Activated CD4-positive, alpha-beta T cell treated with anti-CD3 and anti-CD28 coated beads for 1 hour (primary cell): Measurements from ENCODE around the gene SMNDC1.
"Not testable (repeated sequence)": the region's sequence is repeated elsewhere in the genome, so short reads cannot be mapped to it uniquely, and the experiment has no call there.

ENCODE experiments used
- DNase-seq: peaks from one replicate; pipeline ENCODE4 v3.0.0-alpha.2; 2020

Gene SMNDC1

GRCh38 chr10:110304780-110305421 is at the start of gene SMNDC1:
Gene SMNDC1, minus strand, starts transcription at chr10:110304920. Its CDS starts 1,333 bp downstream, at chr10:110303587.
- peak; percentile 93 for DNase-seq

DNA sequence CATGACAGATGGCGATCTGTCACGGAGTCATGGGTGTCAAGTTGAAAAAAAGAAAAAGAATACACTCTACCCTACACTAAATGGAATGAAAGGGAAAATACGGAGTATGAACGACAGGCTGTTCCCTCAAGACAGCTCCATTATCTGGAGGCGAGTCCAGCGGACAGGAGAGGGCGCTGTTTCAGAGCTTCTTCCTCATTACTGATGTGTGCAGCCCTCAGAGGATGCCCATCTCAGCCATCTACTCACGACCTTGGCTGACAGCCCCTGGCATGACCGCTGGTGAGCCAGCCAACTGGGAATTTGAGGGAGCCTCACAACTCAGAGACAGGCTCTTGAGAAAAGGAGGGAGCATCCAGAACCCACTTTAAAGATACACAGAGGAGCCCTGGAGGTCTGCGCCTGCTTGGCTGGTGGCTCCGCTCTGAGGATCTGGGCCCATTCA is 49.6 kb upstream of the SMNDC1 start:
- DNase-seq: peak; percentile 61

DNA sequence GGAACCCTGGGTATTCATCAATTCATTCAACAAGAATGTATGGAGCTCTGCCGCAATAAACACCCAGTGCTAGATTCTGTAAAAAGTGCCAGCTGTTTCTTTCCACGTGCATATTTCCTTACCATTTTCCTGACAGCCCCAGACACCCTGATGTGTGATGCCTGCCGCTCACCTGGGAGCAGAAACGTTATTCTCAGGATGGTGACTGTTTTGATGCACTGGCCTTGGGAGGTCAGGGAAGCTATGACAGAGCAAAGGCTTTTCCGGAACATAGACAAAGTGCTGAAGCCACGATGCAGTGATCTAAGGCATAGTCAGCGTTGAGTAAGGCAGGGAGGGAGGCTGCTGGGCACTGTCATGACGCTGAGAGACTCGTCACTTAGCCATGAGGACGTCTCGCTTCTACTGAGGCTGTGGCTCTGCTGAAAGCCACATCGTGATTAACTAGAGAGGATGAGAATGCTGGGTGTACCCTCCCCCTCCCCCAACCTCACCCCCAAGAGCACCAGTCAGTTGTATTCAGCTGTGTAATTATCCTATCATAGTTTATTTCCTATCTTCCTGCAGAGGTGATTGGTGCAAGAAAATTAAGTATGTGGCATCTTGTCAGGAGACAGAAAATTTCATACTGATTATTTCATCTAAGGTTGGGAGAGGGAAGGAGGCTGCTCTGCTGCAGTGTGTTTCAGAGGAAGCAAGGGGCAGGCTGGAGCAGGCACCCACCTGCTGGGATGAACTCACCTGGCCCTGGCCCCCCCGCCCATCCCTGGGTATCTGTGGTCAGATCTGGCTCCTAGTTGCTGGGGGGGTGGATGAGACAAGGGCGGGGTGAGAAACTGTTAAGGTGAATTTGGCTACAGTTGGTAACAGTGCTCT is 48.8 kb upstream of the SMNDC1 start:
- no peak for DNase-seq

- DNase-seq: no peak
Observed at GRCh38 chr10:110352930-110353243, 48.2 kb upstream of the SMNDC1 start.

- no peak for DNase-seq
Observed at GRCh38 chr10:110350812-110351211, 46.1 kb upstream of the SMNDC1 start.

- DNase-seq: no peak
Observed at GRCh38 chr10:110349831-110350230, 45.1 kb upstream of the SMNDC1 start.

- DNase-seq: no peak
Observed at GRCh38 chr10:110349386-110349785, 44.7 kb upstream of the SMNDC1 start.

DNA sequence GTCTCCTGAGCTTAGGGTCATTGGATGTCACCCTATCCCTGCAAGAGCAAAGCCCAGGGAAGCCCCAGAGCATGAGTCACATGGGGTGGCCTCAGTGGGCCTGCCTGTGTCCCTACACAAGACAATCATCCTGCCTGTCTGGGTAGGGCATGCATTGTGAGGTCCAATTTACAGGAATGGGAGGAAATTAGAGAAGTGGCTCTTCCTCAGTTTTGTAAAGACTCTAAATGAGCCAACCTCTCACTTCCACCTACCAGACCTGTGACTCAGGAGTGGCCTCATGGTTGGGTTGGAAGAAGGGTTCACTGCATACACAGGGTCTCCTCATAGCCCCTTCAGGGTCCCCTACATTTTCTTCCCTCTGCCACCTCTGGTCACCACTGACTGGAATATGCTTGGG is 43.6 kb upstream of the SMNDC1 start:
- no peak for DNase-seq

DNA sequence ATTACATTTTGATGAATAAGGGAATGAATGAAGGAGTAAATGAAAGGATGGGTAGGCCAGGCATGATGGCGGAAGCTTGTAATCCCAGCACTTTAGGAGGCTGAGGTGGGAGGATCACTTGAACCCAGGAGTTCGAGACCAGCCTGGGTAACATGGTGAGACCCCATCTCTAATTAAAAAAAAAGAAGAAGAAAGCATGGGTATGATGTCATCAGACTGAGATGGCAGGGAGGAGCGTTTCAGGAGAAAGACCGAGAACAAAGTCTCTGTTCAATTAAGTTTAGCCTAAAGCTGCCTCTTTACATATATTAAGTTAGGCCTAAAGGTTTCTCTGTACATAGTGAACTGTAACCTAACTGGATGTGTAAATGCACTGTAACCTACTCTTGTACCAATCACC is 42.2 kb upstream of the SMNDC1 start:
- DNase-seq: no peak

DNA sequence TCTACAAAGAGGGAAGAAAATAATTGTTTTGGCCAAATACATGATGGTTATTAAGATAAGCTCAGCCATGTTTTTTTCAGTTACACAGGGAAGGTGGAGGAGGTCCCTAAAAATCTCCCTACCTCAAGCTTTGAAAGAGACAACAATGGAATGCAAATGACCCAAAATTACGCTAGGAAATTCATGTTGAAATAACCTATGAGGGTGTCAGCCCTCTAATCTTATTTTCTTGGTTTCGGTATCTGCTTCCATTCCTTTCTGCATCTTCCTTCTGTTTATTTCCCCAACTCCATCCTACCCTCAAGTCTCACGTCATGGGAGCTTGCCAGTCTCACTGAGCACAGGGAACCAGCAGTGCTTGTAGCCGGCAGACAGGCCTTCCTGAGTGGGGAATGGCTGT is 40.6 kb upstream of the SMNDC1 start:
- DNase-seq: no peak

GRCh38 chr10:110344622-110345021 is 39.9 kb upstream of the SMNDC1 start:
- DNase-seq: no peak

DNA sequence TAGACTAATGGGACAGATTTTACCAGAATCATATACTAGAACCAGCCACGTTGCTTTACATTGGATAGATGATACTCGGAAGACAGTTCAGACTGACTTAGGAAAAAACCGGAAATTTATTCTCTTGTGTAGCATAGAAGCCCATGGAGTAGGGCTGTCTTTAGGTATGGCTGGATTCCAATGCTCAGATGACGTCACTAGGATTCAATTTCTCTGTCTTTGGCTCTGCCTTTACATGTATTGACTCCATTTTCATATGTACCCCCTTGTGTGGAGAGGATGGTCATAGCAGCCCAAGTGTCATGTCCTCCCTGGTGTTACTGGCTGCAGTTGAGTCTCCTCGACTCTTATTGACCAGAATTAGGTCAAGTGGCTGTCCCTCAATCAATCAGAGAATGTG is 39.2 kb upstream of the SMNDC1 start:
- no peak for DNase-seq

- DNase-seq: no peak
Observed at GRCh38 chr10:110340816-110341215, 36.1 kb upstream of the SMNDC1 start.

- DNase-seq: no peak
Observed at GRCh38 chr10:110340122-110340521, 35.4 kb upstream of the SMNDC1 start.

DNA sequence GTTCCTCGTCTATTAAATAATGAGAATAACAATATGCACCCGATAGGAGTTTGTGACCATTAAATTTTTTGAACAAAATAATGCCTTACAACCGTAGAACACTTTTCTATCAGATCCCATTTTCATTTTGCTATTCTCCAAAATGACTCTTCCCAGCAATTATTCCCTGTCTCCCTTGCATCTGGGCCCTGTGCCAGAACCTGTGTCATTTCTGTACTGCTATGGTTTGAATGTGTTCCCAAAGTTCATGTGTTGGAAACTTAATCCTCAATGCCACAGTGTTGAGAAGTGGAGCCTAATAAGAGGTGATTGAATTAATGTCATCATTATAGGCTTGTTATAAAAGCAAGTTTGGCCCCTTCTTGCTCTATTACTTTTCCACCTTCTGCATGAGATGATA is 33.2 kb upstream of the SMNDC1 start:
- no peak for DNase-seq

DNA sequence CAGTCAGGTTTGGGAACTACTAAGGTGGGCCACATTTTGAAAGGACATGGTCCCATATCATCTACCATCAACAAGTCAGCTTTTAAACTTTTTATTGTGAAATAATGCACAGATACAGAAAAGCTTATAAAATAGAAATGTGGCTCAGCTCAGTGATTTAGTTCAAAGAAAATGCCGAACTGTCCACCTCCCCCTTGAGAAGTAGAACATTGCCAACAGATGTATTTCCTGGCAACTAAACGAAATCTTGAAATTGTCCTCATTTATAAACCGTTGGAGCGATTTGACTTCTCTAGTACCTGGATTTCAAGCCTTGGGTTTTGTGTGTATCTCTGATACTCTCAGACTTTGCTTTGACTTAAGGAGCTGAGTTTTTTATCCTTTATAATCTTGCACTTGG is 32.7 kb upstream of the SMNDC1 start:
- DNase-seq: no peak

DNA sequence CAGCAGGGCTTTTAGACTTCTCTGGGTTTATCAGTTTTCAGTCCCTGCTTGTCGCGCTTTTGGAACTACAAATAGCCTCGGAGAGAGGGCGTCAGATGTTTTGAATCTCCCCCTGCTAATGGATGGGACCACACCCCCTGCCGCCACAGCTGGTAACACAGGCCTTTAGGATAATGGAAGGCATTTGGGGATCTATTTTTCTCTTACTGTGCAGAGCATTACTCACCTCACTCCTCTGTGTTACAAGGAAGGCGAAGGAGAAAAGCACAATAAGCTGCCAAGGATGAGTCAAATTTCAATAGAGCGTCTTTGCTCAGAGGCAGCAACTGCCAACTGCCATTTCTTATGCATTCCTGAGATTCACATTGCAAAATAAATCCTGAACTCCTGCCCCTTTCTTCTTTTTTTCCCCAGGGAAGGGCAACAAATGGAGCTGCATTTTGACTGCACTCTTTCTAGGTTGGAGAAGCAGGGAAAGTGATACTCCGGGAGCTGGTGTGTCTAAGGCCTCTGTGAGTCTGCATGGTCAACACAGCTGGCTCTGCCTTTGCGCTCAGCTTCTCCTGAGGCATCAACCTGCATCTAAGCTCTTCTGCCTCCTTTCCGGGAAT is 31.5 kb upstream of the SMNDC1 start:
- no peak for DNase-seq

- no peak for DNase-seq
Observed at GRCh38 chr10:110335314-110336064, 30.8 kb upstream of the SMNDC1 start.

DNA sequence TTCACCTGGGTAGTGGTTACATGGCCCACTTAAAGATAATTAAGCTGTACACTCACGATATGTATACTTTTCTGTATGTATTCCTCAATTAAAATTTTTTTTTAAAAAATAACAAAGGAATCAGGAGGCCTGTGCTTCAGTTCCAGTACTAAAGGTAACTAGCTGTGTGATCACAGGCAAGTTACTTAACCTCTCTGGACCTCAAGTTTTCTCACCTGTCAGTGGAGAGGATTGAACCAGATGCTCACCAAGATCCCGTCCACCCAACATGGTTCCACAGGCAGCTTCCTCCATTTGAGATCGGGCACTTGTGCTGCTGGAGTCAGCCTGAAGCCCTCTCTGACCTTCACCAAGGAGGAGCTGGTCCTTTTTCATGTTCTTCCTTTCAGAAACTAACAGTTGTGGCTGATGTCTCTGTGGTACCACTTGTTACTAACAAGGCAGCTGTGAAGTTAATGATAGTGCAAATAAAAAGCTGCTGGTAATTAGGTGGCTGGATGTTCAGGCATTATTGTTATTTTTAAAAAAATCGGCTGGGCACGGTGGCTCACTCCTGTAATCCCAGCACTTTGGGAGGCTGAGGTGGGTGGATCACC is 29.4 kb upstream of the SMNDC1 start:
- no peak for DNase-seq

GRCh38 chr10:110331226-110331795 is 26.6 kb upstream of the SMNDC1 start:
- DNase-seq: not testable (repeated sequence)

DNA sequence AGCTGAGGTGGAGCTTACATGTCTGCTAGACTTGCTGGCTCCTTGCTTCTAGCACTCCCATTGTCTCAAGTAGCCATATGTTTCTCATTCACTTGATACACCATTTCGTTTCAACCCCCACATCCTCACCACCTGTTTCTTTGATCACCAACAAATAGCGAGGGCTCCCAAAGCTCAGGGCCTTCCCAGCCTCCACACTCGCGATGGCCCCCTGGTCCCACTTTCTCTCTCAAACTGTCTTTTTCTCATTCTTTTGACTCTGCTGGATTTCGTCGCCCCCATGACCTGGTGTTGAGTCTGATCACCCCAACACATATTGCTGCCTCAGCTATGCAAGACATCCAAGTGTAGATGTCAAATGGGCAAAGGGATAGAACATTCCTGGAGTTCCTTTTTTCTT is 26.0 kb upstream of the SMNDC1 start:
- DNase-seq: no peak

DNA sequence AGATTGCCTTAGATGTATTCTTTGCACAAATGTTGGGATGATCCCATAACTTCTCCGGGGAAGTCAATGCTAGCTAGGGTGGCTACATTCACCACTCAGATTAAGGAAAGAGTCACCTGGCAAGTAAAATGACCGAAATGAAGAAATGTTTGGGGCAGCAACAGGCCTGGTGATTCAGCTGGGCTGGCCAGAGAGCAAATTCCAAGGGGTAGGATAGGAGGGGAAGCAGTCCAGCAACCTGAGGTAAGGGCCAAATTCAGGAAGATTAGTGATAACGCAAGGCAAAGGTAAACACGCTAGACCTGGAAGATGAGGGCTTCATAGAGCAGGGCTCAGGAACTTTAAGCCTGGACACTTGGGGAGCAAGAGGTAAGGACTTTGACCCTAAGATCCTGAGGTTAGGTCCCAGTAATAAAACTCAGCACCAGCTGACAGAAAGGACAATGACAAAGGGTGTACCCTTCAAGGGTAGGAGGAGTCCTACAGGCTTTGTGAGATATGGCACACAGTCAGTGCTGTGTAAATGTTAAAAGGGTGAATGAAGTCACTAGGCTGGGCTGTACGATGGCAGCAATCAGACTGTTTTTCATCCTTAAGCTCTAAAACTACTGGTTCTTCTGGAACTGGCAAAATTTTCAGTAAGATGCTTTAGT is 22.7 kb upstream of the SMNDC1 start:
- no peak for DNase-seq
